Keratinocyte (primary cell): Measurements from ENCODE around the gene DGCR8.

Experiments
- CTCF ChIP-seq, 3 experiments: IDR thresholded peaks in 1 of 3; conservative IDR thresholded peaks in 1 of 3; optimal IDR thresholded peaks in 1 of 3; 2 replicates in 2 of 3; 3 replicates in 1 of 3; pipeline versions ENCODE3 to v1.5.1; 2011; ENCODE audit warnings: low read length in 3 of 3, mild to moderate bottlenecking in 3 of 3, moderate library complexity in 2 of 3, control low read depth in 1 of 3, inconsistent platforms in 1 of 3; ENCODE audit not compliant: insufficient read depth in 2 of 3; ENCODE audit errors: extremely low read depth in 1 of 3
- EZH2 ChIP-seq: IDR thresholded peaks from one replicate; pipeline ENCODE4 v1.6.1; 2012; ENCODE audit warnings: inconsistent platforms, mild to moderate bottlenecking, low read length, moderate library complexity

GRCh38 chr22:20131597-20131858 lies 51.5 kb downstream of the DGCR8 start, which contains the start of gene ZDHHC8:
- no peak for TF ChIP-seq CTCF (optimal IDR thresholded peaks at IDR 0.05 in 1 of 3, IDR thresholded peaks at IDR 0.05 in 1 of 3, conservative IDR thresholded peaks at IDR 0.05 in 1 of 3; ENCODE audit: extremely low read depth in 1 of 3, insufficient read depth in 2 of 3, low read length in 3 of 3)
- TF ChIP-seq EZH2: no peak
